Right lobe of liver (tissue), 4 donors: ENCODE results near the gene CFAP53.

ENCODE experiments used
- POLR2A ChIP-seq: fragments of 450-650 bp; IDR thresholded peaks from one replicate; pipeline ENCODE4 v1.6.1; 2017; ENCODE audit warnings: antibody characterized with exemption, mild to moderate bottlenecking
- TF ChIP-seq, protein P1 (sequence below), 4 donors: fragments of 200-600 bp in 3 of 4; fragments of 450-650 bp in 1 of 4; IDR thresholded peaks; one replicate each; pipeline versions ENCODE4 v1.5.1 to v1.8.0; 2016 to 2022; ENCODE audit warnings: antibody characterized with exemption in 4 of 4, mild to moderate bottlenecking in 2 of 4
- donor health status: DM: no; HTN: no; CAD: no.
- donor health status: DM: no; HTN: no; CAD: no.
- donor health status: DM: no; HTN: yes; CAD: no.

DNA sequence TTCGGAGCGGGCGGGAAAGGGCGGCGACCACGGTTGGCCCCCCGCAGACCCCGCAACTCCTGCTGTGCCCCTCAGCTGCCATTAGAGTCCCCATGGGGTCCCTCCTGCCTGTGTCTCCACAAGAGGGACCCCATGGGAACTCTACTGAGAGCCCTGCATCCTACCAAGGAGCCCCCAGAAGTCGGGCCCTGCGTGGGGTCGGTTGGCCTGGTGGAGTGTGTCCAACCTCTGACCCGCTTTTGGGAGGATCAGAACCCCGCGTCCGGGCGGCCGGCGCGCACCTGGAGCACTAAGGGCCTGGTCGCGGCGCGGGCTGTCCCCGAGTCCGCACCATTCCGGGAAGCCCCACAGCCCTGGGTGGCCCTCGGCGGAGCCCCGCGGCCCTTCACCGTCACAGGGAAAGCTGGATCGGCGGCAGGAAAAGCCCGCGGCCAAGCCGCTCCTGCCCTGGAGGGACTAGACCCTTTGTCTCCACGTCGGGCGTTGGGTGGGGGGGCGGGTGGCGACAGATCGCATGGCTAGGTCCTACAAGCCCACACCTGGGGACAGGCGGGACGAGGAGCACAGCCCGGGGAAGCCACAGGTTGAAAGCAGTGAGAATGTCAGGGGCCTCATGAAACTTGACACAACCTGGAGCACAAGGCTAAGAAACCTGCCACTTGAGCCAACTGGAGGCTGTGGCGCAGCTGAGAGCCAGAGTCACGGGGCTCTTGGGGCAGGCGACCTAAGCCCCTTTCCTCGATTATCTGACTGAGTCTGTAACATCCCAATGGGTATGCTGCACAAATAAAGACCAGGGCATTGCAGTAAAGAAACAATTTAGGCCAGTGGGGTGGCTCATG is 32.4 kb upstream of the CFAP53 start:
- TF ChIP-seq, protein P1, sequence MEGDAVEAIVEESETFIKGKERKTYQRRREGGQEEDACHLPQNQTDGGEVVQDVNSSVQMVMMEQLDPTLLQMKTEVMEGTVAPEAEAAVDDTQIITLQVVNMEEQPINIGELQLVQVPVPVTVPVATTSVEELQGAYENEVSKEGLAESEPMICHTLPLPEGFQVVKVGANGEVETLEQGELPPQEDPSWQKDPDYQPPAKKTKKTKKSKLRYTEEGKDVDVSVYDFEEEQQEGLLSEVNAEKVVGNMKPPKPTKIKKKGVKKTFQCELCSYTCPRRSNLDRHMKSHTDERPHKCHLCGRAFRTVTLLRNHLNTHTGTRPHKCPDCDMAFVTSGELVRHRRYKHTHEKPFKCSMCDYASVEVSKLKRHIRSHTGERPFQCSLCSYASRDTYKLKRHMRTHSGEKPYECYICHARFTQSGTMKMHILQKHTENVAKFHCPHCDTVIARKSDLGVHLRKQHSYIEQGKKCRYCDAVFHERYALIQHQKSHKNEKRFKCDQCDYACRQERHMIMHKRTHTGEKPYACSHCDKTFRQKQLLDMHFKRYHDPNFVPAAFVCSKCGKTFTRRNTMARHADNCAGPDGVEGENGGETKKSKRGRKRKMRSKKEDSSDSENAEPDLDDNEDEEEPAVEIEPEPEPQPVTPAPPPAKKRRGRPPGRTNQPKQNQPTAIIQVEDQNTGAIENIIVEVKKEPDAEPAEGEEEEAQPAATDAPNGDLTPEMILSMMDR (IDR thresholded peaks at IDR 0.05): no peak
- no peak for TF ChIP-seq POLR2A
